Femur (tissue), 1 donor: ENCODE data around the gene MDH1.
"Not testable (repeated sequence)": the region's sequence is repeated elsewhere in the genome, so short reads cannot be mapped to it uniquely, and the experiment has no call there.

Experiments
- DNase-seq: peaks from one replicate; pipeline ENCODE4 v3.0.0-alpha.2; 2017

The MDH1 gene

DNA sequence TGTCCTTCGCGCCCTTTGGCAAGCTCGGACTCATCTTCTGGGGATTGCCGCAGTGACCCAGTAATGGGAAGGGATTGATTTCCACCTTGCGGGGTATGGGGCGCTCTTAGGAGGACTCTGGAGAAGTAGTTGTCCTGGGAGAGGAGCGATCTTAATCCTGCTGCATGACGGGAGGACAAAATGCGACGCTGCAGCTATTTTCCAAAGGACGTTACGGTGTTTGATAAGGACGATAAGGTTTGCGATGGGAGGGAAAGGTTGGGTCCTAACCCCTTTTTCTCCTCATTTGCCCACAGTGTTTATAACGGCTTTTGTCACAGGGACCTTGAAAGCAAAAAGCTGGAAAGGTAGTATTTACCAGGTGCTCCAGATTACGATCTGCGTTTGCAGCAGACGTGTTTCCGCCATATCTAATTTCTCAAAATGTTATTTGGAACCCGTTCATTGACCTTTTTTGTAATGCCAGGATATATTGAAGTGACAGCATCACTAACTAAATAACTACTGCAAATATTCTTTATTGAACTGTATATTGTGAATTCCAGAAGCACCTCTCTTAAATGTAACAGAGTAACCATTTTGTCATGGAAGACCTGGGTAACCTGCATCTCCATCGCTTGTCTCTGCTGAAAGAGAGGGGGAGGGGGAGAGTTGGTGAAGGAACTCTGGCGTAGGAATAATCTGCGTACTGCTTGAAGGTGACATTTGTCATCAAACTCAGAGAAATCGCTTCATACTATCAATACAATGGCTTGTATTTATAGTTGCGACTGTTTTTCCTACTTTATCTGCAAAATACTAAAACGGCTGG, 590 bp downstream of the MDH1 start:
- DNase-seq, result no peak

DNA sequence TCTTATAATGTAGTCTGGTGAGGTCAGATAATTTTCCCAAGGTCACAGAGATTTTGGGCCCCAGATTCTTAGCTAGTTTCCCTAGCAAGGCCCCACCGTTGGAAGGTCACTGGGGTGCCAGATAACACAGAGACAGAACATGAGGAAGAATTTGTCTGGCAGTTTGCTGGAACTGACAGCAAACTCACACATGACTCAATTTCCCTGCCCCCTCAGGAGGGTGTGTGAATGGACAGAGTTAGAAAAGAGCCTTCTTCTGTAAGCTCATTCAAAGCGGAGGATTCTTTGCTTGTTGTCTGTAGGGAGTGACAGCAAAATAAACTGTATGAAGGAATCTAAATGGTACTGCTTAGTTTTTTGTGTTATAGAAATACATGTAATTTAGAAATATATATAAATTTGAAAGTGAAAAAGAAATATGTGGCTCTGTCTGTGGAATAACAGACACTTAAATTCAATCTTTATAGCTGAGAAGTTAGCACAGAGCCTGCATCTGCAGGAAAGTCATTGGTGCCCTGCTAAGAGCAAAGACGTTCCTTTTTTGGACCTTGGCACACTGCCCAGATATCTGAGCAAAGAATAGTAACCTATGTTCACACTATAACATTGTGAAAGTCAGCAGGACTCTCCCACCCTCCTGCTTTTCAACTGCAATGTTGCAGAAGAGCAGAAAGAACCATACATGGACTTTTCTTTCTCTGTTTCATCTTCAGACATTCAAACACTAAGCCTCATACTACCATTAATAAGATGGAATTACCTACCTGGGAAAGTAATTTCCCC, 2.1 kb downstream of the MDH1 start:
- DNase-seq, result peak; percentile 38

DNA sequence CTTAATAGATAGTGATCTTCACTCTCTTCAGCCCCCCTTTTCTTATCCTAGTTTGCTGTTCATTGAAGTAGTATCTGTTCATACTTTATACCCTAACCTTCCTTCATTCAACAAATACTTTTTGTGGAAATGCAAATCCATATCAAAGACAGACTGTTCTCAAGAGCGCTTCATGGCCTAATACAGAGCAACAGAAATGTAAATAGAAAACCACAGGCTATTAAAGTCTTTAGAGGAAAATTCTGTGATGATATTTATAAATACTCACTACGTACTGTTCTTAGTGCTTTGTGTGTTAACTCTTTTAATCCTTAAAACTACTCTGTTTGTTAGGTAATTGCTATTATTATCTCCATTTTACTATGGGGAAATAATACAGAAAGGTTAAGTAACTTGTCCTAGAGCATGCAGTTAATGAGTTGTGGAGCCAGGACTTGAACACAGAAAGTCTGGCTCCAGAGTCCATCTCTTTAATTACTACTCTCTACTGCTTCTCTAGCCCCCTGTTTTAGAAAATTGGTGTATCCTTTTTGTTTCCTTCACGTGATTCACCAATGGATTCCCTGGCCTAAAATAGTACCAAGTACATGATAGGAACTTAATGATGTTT, 2.9 kb downstream of the MDH1 start:
- no peak for DNase-seq

DNA sequence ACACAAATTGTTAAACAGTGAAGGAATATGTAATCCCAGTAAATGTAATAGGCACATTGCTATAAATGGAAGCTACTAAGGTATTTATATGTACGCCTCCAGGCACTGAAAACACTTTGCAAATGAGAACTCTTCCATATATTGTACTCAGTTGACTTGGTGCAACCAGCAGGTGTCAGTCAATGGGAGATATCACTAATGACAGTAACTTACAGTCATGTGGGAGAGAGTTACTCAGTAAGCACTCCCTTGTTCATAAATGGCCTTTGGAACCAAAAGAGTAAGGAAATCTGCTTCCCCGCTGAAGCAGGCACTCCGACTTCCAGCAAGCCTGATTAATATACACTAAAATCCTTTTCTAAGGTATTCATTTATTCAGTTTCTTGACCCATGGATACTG, 5.9 kb downstream of the MDH1 start:
- DNase-seq, result no peak

DNA sequence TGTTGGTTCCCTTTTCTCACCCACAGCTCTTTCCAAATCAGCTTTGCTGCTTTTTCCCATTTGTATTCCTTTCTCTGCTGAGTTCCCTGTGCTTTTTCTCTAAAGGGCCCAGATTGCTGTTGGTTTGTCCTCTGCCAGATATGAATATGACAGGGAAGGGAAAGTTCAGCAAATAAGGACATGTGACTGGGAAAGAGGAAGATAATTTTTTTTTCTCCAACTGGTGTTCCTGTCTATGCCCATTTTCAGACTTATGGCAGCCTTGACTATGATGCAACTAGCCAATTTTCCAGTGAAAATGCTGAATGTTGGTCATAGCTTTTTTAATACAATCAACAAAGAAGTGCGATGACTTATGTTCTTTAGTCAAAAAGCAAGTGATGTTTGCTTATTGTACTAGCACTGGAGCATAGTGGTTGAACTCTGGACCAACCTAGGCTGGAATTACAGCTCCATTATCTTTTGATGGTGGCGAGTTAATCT, 7.7 kb downstream of the MDH1 start:
- no peak for DNase-seq

DNA sequence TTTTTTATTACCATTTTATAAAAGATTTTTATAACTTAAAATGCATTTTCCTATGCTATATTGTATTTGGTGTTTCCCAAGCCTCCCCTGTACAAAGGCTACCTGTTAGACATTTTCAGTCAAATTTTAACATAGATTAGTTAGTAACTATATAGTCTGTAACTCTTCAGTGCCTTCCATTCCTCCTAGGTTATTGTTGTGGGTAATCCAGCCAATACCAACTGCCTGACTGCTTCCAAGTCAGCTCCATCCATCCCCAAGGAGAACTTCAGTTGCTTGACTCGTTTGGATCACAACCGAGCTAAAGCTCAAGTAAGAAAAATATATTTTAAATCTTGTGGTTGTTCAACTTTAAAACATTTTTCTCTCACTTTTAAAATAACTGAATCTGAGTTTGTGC, 10.2 kb downstream of the MDH1 start:
- DNase-seq, result no peak

DNA sequence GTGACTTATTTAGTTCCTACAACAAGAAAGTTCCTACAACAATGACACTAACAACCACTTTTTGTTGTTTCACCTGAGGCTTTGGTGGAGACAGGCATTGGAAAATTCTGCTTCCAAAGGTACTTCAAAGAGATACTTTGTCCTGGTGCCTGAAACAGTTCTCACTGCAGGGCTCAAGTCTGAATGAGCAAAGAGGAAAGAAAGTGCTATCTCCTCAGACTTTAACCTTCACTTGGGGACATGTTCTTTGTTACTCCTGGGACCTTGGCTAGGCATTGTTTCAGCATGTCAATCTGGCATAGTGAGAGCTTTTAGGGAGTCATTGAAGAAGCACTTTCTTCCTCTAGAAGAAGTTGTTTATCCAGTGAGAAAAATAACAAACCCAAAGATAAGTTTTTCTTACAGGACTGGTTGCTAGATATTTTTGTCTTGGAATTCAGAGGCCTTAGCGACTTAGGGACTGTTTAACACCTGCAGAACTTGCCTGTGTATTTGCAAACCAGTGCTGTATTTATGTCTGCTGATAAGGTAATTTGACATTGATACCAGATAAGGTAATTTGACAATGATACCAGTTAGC, 12.2 kb downstream of the MDH1 start:
- DNase-seq, result no peak

DNA sequence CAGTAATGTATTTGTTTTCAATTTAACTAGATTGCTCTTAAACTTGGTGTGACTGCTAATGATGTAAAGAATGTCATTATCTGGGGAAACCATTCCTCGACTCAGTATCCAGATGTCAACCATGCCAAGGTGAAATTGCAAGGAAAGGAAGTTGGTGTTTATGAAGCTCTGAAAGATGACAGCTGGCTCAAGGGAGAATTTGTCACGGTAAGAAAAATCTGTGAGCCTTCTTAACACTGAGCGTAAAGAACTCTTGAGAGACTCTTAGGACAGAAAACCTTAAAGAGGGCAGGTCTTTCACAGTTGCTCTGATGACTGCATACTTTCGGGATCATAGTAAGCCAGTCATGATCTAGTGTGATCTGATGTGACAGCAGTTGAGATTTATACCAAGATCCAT, 15.9 kb downstream of the MDH1 start:
- DNase-seq, result no peak

DNA sequence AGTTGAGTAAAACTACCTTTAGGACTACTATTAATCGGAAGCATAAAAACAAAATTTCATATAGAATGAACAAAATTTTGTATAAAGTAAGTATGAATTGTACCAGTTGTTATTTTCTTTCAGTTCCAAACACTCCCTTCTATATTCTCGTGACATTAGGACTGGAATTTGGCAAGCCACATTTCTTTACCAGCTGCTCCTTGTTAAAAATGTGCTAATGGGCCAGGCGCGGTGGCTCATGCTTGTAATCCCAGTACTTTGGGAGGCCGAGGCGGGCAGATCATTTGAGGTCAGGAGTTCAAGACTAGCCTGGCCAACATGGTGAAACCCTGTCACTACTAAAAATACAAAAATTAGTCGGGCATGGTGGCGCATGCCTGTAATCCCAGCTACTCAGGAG, 20.1 kb downstream of the MDH1 start:
- DNase-seq, result not testable (repeated sequence)

DNA sequence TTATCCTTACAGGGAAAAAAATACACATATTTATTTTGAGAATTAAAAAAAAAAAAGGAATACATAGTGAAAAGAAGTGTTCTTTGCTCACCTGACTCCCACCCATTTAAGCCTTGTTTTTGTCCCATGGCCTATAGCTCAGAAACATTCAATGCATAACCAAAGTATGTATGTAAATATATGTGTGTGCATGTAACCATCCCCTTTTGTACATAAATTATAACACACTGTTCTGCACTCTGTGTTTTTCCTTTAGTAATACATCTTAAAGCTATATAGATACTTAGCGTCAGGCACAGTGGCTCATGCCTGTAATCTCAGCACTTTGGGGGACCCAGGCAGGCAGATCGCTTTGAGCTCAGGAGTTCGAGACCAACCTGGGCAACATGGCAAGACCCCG, 21.8 kb downstream of the MDH1 start:
- DNase-seq, result no peak

DNA sequence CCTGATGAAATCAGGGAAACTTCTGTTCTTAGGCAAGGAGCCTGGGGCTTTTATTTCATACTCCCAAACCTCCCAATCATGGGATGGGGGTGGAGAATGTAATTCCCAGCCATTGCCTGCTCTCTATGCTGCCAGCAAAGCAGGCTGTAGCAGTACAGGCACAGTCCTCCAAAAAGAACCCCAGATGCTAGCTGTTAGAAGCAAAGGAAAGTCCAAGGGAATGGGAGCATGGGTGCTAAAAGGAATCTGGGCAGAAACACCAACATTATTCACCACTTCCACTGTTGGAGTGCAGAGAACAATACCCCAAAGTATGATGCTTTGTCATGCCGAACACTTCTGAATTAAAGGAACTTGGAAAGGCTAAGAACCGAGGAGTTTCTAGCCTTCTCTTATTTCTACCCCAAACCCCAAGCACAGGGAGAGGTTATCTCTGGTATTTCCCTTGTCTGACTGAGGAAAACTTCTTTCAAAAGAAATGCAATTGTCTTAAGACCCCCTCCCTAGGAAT, 24.7 kb downstream of the MDH1 start:
- DNase-seq, result no peak

DNA sequence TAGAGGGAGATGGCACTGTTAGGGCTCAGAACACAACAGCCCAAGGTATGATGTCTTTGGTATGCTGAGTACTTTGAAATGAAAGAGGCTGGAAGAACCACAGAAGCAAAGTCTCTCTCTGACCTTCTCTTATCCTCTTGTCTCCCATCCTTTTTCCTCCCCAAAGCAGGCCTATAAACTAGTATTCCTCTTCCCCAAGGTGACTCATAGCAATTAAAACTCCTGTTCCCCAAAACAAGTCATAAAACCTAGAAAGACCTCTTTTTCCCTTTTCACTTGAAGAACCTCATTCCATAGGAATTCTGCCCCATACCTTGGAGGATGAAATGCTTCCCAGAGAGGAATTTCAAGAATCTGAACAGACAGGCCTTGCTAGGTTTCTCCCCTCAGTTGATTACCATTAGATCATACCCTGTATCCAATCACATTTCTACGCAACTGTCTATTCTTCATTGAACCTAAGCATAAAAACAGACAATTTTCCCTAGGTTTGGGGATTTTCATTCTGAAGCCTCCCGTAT, 25.7 kb downstream of the MDH1 start:
- DNase-seq, result no peak

DNA sequence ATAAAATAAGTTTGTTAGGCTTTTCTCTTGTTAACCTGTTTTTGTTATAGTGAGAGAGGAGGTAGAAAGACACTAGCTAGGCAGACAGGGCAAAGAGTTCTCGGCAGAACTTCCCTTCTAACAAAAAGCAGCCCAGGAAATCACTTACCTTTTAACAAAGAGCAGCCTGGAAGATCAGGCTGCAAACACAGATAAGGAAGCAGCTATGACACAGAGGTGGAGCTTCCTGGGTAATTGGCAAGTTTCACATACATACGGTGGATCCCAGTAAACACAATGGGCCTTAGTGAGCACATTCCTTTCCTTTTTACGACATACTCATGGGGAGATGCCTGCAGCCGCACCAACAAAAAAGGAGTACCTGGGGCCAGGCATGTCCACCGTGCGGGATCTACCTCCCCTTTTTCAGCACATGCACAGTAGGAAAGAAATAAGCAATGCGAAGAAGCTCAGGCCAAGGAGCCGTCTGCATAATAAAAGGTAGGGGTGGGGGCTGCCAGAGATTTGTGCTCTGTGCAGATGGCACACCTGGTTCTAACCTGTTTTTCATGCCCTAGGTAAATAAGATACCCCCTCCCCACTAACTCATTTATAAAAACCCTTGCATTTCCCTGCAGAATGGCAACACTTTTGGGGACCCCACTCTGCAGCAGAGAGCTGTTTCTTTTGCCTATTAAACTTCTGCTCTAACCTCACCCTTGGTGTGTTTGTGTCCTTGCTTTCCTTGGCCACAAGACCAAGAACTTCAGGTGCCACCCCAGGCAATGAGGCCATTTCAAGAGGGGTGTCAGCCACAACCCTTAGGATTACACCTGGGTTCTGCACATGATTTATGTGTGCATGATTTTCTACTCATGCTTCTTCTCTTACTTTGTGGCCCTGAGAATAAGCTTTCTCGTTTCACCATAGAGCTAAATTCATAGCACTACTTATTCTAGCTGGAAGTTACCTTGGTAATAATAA, 26.5 kb downstream of the MDH1 start:
- no peak for DNase-seq

DNA sequence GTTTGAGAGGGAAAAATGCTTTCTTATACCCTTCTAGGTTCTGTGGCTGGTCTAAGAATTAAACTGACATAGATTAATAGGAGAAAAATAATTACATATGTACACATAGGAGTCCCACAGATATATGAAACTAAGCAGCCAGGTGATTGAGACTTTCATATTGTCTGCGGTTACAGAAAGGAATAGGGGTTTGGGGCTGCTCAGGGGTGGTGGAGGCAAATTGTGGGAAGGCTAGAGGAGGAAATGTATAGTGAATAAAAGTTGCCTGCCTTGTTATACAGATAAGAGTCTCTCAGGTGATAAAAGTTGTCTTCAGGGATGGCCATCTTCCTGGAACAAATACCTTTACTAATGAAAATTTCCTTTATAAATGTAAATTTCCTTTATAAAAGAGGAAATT, 28.6 kb downstream of the MDH1 start:
- no peak for DNase-seq

DNA sequence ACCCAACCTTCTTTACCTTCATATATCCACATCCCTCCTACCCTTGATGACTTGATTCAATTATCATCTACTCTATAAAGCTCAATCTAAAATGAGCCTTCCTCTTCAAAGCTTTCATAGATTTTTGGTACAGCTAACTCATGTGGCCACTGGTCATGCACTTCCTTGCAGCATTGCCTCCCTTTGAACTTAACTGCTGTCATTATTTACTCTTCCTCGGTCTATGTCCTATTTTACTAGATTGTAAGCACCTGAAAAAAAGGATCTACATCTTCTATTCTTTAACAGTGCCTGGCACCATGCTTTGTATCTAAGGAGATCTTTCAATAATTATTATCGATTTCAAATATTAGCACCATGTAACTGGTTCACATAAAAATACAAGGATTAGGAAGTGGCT, 30.6 kb downstream of the MDH1 start:
- DNase-seq, result no peak

DNA sequence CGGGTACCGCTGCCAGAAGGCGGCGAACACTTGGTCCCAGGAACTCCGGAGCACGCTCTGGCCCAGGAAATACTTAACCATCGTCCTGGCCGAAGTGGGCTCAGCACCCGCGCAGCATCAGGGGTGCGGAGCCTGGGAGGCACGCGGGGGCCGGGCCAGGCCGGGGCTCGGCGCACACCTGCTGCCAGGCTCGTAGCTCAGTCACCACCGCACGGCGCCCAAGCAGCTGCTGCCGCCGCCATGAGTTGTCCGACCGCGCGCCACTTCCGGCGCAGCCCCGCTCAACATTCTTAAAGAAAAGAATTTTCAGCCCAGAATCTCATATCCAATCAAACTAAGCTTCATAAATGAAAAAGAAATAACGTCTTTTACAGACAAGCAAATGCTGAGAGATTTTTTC, 34.0 kb downstream of the MDH1 start:
- no peak for DNase-seq

DNA sequence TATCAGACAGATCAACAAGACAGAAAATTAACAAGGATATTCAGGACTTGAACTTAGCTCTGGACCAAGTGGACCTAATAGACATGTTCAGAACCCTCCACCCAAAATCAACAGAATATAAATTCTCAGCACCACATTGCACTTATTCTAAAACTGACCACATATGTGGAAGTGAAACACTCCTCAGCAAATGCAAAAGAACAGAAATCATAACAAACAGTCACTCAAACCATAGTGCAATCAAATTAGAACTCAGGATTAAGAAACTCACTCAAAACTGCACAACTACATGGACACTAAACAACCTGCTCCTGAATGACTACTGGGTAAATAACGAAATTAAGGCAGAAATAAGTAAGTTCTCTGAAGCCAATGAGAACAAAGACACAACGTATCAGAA, 35.0 kb downstream of the MDH1 start:
- not testable (repeated sequence) for DNase-seq

DNA sequence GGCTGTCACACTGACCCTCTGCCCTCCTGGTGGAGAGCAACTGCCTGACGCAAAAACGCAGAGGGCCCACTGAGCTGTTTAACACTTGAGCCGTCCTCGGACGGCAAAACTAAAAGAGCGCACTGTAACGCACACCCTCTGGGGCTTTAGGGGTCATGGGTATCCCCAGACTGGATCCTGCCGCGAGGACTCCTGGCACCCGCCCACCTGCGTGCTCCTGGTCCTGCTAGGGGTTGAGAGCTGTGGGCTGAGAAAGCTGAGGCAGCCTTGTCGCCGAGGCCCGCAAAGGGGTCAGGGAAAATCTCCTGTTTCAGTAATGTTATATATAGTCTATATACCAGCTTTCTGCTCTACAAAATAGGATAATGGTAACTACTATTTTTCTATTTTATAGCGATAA, 39.1 kb downstream of the MDH1 start:
- no peak for DNase-seq

DNA sequence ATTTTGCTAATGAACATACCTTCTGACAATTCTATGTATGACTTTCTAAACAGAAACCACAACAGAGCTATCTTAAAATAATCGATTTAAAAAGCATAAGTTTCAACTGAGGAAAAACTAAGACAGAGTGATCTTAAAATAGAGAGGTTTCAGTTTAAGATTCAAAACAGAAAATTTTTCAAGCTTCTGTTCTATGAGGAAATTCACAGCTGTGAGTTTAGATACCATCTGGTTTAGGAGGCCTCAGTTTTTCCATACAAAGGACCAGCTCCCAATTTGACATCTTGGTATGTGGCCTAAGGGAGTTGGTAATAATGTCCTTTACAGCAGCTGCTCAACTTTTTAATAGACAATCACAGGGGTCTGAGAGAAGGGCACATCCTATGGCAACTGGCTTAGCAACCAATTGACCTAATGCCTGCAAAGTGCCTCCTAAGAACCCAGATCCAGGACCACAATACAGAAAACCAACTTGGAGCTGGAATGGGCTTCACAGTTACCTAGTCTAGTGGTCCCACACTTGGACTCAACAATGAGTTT, 39.7 kb downstream of the MDH1 start:
- DNase-seq, result no peak

DNA sequence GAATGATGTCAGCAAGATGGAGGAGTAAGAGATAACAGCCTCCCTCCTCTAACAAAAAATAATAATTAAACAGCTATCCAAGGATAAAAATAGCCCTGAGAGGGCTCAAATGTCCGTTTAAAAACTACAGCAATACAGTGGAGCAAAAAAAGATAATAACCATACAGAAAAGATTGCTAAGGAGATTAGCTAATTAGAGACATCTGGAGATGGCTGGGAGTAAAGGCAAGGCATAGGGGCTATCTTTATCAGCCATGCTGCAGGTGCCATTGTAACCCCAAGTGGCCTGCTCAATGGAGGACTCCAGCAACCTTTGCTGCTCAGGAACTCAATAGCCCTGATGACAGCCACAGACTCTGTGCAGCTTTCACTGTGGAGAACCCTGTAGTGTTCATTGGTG, 42.7 kb downstream of the MDH1 start:
- no peak for DNase-seq

DNA sequence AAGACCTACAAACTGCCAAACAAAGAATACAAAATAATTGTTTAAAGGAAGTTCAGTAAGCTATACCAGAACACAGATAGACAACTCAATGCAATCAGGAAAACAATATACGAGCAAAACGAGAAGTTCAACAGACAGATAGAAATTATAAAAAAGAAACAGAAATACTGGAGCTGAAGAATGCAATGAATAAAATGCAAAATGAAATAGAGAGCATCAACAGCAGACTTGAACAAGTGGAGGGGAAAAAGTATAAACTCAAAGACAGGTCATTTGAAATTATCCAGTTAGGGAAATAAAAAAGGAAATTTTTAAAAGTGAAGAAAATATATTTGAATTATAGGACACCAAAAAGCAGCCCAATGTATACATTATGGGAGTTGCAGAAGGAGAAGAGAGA, 43.6 kb downstream of the MDH1 start:
- DNase-seq, result no peak

DNA sequence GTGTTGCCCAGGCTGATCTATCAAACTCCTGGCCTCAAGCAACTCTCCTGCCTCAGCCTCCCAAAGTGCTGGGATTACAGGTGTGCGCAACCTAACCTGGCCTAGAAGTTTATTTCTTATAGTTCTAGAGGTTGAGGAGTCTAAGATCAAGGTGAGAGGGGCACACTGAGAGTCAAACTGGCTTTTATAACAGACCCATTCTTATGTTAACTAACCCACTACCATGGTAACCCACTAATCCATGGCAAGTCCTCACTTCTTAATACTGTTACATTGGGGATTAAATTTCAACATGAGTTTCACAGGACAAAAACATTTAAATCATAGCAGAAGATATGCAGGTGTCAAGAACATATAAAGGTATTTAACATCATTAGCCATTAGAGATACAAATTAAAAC, 50.6 kb downstream of the MDH1 start:
- DNase-seq, result no peak
